ENCODE results near the gene PTPRZ1.

PTPRZ1 gene

DNA sequence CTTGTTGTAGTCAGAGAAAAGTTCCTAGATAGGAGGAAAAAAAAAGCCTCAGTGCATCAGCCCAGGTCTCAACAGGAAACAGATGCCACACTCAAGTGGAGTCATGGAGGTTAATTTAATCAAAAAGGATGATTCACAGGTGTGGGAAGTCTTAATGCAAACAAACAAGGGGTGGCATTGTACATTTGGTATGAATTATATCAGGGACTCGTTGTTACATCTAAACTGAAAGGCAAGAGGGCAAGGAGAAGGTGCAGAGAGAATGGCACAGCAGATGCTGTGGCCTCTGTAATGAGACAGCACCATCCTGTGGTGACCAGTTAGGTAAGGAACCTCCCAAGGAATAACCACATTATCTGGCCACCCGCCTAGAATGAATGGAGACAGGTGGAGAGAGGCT is 133.7 kb downstream of the PTPRZ1 start (continued):
- TF ChIP-seq ZNF670 (tag by site-specific recombination; IDR thresholded peaks at IDR 0.05; ENCODE audit: low read depth) (no peak), KLF1 (tag by site-specific recombination; IDR thresholded peaks at IDR 0.05) (no peak), ZNF830 (tag by site-specific recombination; IDR thresholded peaks at IDR 0.05; ENCODE audit: low read depth) (no peak)

DNA sequence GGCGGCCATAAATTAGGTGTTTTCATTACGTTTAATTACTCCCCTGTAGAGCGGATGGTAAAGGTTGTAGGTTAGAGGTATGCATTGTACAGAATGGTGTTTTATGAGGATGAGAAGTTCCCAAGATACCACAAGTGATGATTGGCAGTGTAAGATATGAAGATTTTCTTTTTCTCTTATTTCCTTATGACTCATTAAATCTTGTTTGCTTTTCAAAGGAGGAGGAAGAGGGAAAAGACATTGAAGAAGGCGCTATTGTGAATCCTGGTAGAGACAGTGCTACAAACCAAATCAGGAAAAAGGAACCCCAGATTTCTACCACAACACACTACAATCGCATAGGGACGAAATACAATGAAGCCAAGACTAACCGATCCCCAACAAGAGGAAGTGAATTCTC is 137.2 kb downstream of the PTPRZ1 start:
- no peaks in the 10 kb centered on the region for H3K36me3 ChIP-seq (ENCODE audit: control insufficient read depth in 2 of 2, insufficient read depth in 1 of 2, low read length in 2 of 2)
- H3K27ac ChIP-seq (ENCODE audit: extremely low read depth, low read depth, low read length) = no peak overlapping the region
- TF ChIP-seq ZNF169 (tag by site-specific recombination; IDR thresholded peaks at IDR 0.05) = no peak
- H3K4me3 ChIP-seq (ENCODE audit: low read depth, low read length) = no peak overlapping the region
- no peaks in the 10 kb centered on the region for H3K9me3 ChIP-seq (ENCODE audit: control insufficient read depth, insufficient read depth, low read depth, low read length)
- POLR2A ChIA-PET = no interaction called here
- CTCF ChIA-PET = interaction anchor here (1.2 to 1.4 kb wide), 2 partner anchors 15 to 17 kb away, joined by 4 to 8 read pairs; no protein-coding TSS in a partner anchor
- H3K4me1 ChIP-seq (ENCODE audit: control insufficient read depth, insufficient read depth, low read length) = no peaks in the 10 kb centered on the region

DNA sequence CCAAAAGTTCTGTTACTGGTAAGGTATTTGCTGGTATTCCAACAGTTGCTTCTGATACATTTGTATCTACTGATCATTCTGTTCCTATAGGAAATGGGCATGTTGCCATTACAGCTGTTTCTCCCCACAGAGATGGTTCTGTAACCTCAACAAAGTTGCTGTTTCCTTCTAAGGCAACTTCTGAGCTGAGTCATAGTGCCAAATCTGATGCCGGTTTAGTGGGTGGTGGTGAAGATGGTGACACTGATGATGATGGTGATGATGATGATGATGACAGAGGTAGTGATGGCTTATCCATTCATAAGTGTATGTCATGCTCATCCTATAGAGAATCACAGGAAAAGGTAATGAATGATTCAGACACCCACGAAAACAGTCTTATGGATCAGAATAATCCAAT is 140.1 kb downstream of the PTPRZ1 start:
- TF ChIP-seq, protein P1, sequence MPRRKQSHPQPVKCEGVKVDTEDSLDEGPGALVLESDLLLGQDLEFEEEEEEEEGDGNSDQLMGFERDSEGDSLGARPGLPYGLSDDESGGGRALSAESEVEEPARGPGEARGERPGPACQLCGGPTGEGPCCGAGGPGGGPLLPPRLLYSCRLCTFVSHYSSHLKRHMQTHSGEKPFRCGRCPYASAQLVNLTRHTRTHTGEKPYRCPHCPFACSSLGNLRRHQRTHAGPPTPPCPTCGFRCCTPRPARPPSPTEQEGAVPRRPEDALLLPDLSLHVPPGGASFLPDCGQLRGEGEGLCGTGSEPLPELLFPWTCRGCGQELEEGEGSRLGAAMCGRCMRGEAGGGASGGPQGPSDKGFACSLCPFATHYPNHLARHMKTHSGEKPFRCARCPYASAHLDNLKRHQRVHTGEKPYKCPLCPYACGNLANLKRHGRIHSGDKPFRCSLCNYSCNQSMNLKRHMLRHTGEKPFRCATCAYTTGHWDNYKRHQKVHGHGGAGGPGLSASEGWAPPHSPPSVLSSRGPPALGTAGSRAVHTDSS (tag by site-specific recombination; IDR thresholded peaks at IDR 0.05) = peak; percentile 78
- no peak for TF ChIP-seq SP7 (tag by site-specific recombination; IDR thresholded peaks at IDR 0.05)
- Histone ChIP-seq H3K36me3 (ENCODE audit: control insufficient read depth in 2 of 2, insufficient read depth in 1 of 2, low read length in 2 of 2) (no peaks in the 10 kb centered on the region), H3K4me3 (ENCODE audit: low read depth, low read length) (no peak overlapping the region), H3K9me3 (ENCODE audit: control insufficient read depth, insufficient read depth, low read depth, low read length) (no peaks in the 10 kb centered on the region), H3K27ac (ENCODE audit: extremely low read depth, low read depth, low read length) (no peak overlapping the region), H3K4me1 (ENCODE audit: control insufficient read depth, insufficient read depth, low read length) (no peaks in the 10 kb centered on the region)
- CTCF ChIA-PET = no interaction called here
- POLR2A ChIA-PET = no interaction called here

DNA sequence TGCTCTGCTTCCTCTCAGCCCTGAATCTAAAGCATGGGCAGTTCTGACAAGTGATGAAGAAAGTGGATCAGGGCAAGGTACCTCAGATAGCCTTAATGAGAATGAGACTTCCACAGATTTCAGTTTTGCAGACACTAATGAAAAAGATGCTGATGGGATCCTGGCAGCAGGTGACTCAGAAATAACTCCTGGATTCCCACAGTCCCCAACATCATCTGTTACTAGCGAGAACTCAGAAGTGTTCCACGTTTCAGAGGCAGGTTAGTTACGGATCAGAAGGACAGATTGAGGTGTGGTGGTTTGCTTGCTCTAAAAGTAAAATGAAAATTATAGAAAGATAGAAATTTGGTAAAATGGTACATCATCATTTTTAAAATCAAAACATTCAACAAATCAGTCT is 140.7 kb downstream of the PTPRZ1 start:
- ChIA-PET POLR2A (no interaction called here), CTCF (interaction anchor here (0.6 to 0.7 kb wide), 2 partner anchors 67 to 100 kb away, joined by 3 read pairs; no protein-coding TSS in a partner anchor)
- no peaks in the 10 kb centered on the region for H3K4me1 ChIP-seq (ENCODE audit: control insufficient read depth, insufficient read depth, low read length)
- H3K36me3 ChIP-seq (ENCODE audit: control insufficient read depth in 2 of 2, insufficient read depth in 1 of 2, low read length in 2 of 2) = no peaks in the 10 kb centered on the region
- no peak overlapping the region for H3K4me3 ChIP-seq (ENCODE audit: low read depth, low read length)
- no peaks in the 10 kb centered on the region for H3K9me3 ChIP-seq (ENCODE audit: control insufficient read depth, insufficient read depth, low read depth, low read length)
- TF ChIP-seq, protein P2, sequence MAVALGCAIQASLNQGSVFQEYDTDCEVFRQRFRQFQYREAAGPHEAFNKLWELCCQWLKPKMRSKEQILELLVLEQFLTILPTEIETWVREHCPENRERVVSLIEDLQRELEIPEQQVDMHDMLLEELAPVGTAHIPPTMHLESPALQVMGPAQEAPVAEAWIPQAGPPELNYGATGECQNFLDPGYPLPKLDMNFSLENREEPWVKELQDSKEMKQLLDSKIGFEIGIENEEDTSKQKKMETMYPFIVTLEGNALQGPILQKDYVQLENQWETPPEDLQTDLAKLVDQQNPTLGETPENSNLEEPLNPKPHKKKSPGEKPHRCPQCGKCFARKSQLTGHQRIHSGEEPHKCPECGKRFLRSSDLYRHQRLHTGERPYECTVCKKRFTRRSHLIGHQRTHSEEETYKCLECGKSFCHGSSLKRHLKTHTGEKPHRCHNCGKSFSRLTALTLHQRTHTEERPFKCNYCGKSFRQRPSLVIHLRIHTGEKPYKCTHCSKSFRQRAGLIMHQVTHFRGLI (tag by site-specific recombination; IDR thresholded peaks at IDR 0.05) = no peak
- TF ChIP-seq, protein P1 (tag by site-specific recombination; IDR thresholded peaks at IDR 0.05) = no peak
- TF ChIP-seq, protein P3, sequence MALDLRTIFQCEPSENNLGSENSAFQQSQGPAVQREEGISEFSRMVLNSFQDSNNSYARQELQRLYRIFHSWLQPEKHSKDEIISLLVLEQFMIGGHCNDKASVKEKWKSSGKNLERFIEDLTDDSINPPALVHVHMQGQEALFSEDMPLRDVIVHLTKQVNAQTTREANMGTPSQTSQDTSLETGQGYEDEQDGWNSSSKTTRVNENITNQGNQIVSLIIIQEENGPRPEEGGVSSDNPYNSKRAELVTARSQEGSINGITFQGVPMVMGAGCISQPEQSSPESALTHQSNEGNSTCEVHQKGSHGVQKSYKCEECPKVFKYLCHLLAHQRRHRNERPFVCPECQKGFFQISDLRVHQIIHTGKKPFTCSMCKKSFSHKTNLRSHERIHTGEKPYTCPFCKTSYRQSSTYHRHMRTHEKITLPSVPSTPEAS (tag by site-specific recombination; IDR thresholded peaks at IDR 0.05) = no peak
- TF ChIP-seq ZNF416 (tag by site-specific recombination; IDR thresholded peaks at IDR 0.05) = no peak
- no peak overlapping the region for H3K27ac ChIP-seq (ENCODE audit: extremely low read depth, low read depth, low read length)

DNA sequence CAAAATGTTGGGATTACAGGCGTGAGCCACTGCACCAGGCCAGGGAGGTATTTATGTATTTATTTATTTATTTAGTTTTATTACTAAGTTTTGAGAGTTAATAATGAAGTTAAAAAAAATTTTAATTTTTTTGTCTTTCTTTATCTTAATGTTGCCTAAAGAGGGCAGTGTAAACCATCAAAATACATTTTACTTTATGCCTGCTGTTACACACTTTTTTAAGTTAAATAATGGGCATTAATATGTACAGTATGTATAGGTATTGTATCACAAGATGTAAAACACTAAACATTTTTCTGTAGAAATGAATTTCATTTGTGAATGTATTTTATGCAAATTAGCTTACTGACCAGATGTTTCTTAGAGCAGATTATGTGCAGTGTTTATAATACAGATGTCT is 141.7 kb downstream of the PTPRZ1 start:
- CTCF ChIA-PET = interaction anchor here (0.6 kb wide), 1 partner anchor 36 kb away, joined by 3 read pairs; no protein-coding TSS in a partner anchor
- H3K4me1 ChIP-seq (ENCODE audit: control insufficient read depth, insufficient read depth, low read length) = no peaks in the 10 kb centered on the region
- H3K36me3 ChIP-seq (ENCODE audit: control insufficient read depth in 2 of 2, insufficient read depth in 1 of 2, low read length in 2 of 2) = no peaks in the 10 kb centered on the region
- H3K4me3 ChIP-seq (ENCODE audit: low read depth, low read length) = no peak overlapping the region
- POLR2A ChIA-PET = no interaction called here
- TF ChIP-seq, protein P4, sequence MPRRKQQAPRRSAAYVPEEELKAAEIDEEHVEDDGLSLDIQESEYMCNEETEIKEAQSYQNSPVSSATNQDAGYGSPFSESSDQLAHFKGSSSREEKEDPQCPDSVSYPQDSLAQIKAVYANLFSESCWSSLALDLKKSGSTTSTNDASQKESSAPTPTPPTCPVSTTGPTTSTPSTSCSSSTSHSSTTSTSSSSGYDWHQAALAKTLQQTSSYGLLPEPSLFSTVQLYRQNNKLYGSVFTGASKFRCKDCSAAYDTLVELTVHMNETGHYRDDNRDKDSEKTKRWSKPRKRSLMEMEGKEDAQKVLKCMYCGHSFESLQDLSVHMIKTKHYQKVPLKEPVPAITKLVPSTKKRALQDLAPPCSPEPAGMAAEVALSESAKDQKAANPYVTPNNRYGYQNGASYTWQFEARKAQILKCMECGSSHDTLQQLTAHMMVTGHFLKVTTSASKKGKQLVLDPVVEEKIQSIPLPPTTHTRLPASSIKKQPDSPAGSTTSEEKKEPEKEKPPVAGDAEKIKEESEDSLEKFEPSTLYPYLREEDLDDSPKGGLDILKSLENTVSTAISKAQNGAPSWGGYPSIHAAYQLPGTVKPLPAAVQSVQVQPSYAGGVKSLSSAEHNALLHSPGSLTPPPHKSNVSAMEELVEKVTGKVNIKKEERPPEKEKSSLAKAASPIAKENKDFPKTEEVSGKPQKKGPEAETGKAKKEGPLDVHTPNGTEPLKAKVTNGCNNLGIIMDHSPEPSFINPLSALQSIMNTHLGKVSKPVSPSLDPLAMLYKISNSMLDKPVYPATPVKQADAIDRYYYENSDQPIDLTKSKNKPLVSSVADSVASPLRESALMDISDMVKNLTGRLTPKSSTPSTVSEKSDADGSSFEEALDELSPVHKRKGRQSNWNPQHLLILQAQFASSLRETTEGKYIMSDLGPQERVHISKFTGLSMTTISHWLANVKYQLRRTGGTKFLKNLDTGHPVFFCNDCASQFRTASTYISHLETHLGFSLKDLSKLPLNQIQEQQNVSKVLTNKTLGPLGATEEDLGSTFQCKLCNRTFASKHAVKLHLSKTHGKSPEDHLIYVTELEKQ (tag by site-specific recombination; IDR thresholded peaks at IDR 0.05; ENCODE audit: borderline replicate concordance) = no peak
- peak; percentile 14 for TF ChIP-seq ZNF654 (tag by site-specific recombination; IDR thresholded peaks at IDR 0.05; ENCODE audit: low read depth)
- no peak overlapping the region for H3K27ac ChIP-seq (ENCODE audit: extremely low read depth, low read depth, low read length)
- H3K9me3 ChIP-seq (ENCODE audit: control insufficient read depth, insufficient read depth, low read depth, low read length) = no peaks in the 10 kb centered on the region
